Epithelial cell of esophagus (primary cell): Measurements from ENCODE around the gene CDH4.
A peak's percentile ranks its signal among the peaks of the same experiment; 100 is the strongest.

ENCODE experiments used
- DNase-seq: peaks from one replicate; pipeline ENCODE4 v3.0.0; 2010; ENCODE audit warnings: low read depth
- H3K4me3 ChIP-seq: 2 replicates; pipeline ENCODE4 v1.5.1; 2011; ENCODE audit warnings: mild to moderate bottlenecking, low read length, control low read depth
- TF ChIP-seq, protein P1 (sequence below): IDR thresholded peaks from 2 replicates; pipeline ENCODE4 v1.5.1; 2011; ENCODE audit warnings: low read depth, mild to moderate bottlenecking, low read length, control low read depth, inconsistent platforms; ENCODE audit not compliant: insufficient read depth; ENCODE audit errors: missing control alignments

Gene CDH4

DNA sequence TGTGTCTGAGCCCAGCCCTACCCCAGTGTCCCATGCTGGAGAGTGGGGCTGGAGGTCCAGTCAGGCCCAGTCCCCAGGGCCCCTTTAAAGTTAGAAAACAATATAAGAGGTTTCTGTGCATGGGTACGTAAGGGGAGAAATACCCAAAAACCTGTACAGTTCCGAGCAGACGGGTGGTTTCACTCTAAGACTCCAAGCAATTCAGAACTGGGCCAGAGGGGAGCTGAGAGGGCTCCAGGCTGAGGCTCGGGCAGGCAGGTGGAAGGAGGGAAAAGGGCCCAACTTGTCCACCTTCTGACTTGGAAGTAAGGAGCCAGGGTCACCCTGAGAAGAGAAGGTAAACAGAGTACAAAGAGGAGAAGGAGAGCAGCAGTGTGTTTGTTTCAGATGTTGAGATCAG, 296.0 kb downstream of the CDH4 start:
- no peak for DNase-seq

DNA sequence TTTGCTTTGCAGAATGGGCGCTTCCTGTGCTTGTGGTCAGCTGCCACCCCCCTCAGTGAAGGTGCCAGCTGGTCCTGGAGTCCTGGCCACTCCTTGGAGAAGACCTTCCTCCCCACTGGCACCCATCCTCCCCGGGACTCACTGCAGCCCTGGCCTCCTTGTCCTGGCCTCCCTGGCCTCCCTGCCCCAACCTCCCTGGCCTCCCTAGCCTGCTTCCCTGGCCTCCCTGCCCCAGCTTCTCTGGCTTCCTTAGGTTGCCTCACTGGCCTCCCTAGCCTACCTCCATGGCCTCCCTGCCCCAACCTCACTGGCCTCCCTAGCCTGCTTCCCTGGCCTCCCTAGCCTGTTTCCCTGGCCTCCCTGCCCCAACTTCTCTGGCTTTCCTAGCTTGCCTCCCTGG, 297.8 kb downstream of the CDH4 start:
- no peak for DNase-seq
- TF ChIP-seq, protein P1, sequence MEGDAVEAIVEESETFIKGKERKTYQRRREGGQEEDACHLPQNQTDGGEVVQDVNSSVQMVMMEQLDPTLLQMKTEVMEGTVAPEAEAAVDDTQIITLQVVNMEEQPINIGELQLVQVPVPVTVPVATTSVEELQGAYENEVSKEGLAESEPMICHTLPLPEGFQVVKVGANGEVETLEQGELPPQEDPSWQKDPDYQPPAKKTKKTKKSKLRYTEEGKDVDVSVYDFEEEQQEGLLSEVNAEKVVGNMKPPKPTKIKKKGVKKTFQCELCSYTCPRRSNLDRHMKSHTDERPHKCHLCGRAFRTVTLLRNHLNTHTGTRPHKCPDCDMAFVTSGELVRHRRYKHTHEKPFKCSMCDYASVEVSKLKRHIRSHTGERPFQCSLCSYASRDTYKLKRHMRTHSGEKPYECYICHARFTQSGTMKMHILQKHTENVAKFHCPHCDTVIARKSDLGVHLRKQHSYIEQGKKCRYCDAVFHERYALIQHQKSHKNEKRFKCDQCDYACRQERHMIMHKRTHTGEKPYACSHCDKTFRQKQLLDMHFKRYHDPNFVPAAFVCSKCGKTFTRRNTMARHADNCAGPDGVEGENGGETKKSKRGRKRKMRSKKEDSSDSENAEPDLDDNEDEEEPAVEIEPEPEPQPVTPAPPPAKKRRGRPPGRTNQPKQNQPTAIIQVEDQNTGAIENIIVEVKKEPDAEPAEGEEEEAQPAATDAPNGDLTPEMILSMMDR: no peak
- H3K4me3 ChIP-seq: no peak overlapping the region

More for the DNA sequence above, 296.0 kb downstream of the CDH4 start:
- no peak overlapping the region for H3K4me3 ChIP-seq
- TF ChIP-seq, protein P1: no peak

DNA sequence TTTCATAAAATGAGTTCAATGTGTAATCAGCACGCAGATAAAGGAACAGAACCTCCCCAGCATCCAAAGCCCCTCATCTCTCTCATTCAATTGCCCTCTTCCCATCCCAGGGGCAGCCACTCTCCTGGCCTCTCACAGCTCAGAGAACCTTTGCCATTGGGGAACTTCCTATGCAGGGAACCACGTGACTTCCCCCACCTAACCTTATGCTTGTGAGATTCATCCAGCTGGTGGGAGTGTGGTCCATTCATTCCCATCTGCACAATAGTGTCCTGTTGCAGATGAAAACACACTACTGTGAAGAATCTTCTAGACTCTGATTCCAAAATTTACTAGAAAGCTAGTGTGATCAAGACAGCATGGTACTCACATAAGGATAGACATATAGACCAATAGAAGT, 299.3 kb downstream of the CDH4 start:
- DNase-seq: no peak
- no peak overlapping the region for H3K4me3 ChIP-seq
- TF ChIP-seq, protein P1: no peak

DNA sequence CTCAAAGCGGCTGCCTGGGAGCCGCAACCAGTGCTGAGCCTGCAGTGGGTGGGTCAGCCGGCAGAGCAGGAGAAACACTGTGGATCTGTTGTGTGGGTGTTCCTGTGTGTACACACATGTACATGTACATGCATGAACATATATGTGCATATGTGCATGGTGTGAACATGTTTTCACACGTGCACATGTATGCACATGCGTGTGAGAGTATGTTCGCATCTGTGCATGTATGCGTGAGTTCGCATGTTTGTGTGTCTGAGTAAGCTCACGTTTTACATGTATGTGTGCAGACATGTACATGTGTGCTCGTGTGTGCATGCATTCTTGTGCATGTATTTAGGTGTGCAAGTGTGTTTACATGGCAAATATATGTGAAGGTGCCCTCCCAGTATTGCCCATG, 302.6 kb downstream of the CDH4 start:
- no peak overlapping the region for H3K4me3 ChIP-seq
- no peak for DNase-seq
- TF ChIP-seq, protein P1: no peak

DNA sequence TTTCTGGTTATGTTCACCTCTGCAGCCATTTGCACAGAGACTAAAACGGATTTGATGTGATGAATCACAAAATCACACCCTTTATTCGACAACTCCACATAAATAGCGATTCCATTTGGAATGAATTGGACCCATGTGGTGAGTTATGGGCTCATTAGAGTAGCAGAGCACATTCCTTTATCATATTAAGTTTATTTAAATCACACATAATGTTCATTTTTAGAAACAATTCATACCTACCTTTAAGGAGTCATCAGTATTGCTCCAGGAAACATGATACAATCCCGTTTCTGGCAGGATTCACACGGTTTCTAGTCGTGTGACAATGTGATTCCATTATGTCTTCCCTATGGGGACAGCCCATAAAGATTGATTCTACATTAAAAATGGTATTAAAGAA, 303.5 kb downstream of the CDH4 start:
- TF ChIP-seq, protein P1: no peak
- H3K4me3 ChIP-seq: no peak overlapping the region
- no peak for DNase-seq

DNA sequence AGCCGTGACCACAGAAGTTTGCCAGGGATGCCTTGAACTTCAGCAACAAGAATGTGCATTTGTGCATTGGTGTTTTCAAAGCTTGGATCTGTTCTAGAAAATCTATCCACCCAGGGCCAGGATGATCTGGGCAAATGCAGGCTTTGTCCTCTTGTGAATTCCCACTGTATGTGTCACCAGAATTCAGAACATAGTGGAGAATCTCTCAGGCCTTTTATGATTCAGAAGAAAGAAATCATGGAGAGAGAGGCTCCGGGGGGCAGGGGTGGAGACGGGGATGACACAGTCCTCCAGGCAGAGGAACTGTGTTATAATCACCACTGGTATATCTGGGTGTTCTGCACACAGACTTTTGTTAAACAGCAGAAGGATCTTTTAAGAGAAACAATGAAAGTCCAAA, 304.1 kb downstream of the CDH4 start:
- DNase-seq: peak; percentile 65
- H3K4me3 ChIP-seq: no peak overlapping the region

DNA sequence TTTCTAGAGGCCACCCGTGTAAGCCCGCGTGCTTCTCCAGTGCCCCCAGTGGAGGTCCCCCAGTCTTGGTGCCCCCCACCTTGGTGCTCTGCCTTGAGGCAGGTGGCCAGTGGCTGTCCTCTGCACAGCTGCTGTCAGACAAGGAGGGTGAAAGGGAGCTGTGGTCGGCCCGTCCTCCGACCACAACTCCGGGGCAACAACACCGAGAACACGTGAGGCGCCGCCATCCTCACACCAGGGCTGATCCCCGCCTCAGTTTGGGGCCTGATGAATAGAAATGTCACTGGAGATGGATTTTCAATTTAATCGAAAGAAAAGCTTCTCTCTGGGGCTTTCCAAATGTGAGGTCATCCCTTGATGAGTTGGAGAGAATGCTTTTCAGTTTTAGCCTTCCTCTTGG, 304.6 kb downstream of the CDH4 start:
- no peak for DNase-seq
- TF ChIP-seq, protein P1: no peak
- no peak overlapping the region for H3K4me3 ChIP-seq

More for the DNA sequence above, 304.1 kb downstream of the CDH4 start:
- TF ChIP-seq, protein P1: no peak
